Parathyroid adenoma (tissue), 2 donors: ENCODE data around the gene RGS1.
A peak's percentile ranks its signal among the peaks of the same experiment; 100 is the strongest.

Experiments
- H2AFZ ChIP-seq: fragments of 300-600 bp; sonication (generic); one replicate; pipeline ENCODE4 v1.7.0; 2017; ENCODE audit warnings: antibody characterized with exemption, mild to moderate bottlenecking
- H3K27ac ChIP-seq: fragments of 300-600 bp; sonication (generic); one replicate; pipeline ENCODE4 v1.7.0; 2017
- H3K27me3 ChIP-seq: fragments of 300-600 bp; sonication (generic); one replicate; pipeline ENCODE4 v1.7.0; 2017; ENCODE audit warnings: low read length; ENCODE audit not compliant: control insufficient read depth, insufficient read depth
- H3K36me3 ChIP-seq: fragments of 300-600 bp; sonication (generic); one replicate; pipeline ENCODE4 v1.7.0; 2017; ENCODE audit warnings: low read length; ENCODE audit not compliant: control insufficient read depth, insufficient read depth
- H3K4me1 ChIP-seq: fragments of 300-600 bp; sonication (generic); one replicate; pipeline ENCODE4 v1.7.0; 2017; ENCODE audit warnings: control low read depth
- H3K4me2 ChIP-seq: fragments of 300-600 bp; sonication (generic); one replicate; pipeline ENCODE4 v1.7.0; 2017; ENCODE audit warnings: low read length
- H3K4me3 ChIP-seq: fragments of 300-600 bp; sonication (generic); one replicate; pipeline ENCODE4 v1.7.0; 2017; ENCODE audit warnings: low read depth, low read length
- H3K79me2 ChIP-seq: fragments of 300-600 bp; sonication (generic); one replicate; pipeline ENCODE4 v1.7.0; 2017; ENCODE audit warnings: control low read depth
- H3K9ac ChIP-seq: fragments of 300-600 bp; sonication (generic); one replicate; pipeline ENCODE4 v1.7.0; 2017; ENCODE audit warnings: mild to moderate bottlenecking
- H3K9me3 ChIP-seq: fragments of 300-600 bp; sonication (generic); one replicate; pipeline ENCODE4 v1.7.0; 2017; ENCODE audit warnings: low read length; ENCODE audit not compliant: control insufficient read depth
- TF ChIP-seq, protein P1 (sequence below): fragments of 300-600 bp; sonication (generic); IDR thresholded peaks from one replicate; pipeline ENCODE4 v1.7.0; 2017; ENCODE audit warnings: antibody characterized with exemption, mild to moderate bottlenecking
- donor health status: primary hyperparathyroidism.

Gene RGS1

DNA sequence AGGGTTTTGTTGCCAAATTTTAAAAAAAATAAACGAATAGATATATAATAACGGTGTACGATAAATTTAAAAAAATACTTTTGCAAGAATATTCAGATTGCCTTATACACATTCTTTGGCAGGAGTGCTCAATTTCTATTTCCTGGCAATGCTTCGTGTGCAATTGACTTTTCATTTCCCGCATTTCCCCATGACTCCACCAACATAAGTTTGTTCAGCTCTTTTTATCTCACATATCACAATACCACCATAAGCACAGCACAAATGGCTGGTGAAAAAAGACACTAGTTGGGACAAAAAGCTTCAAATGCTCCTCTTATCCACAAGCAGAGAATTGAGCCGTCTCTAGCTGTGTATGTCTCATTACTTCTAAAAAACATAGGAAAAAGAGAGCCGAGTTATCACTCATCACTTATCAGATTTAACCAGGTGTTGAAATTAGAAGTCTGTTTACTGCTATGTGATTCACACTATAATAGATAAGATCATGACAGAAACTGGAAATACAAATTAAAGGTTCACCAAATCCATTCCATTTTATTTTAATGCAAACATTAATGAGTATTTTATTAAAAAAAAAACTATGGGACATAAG lies 28.9 kb upstream of the RGS1 start:
- Histone ChIP-seq H3K27me3 (no peaks in the 10 kb centered on the region), H3K4me3 (no peak overlapping the region), H3K79me2 (no peaks in the 10 kb centered on the region), H3K9ac (no peak overlapping the region), H2AFZ (no peak overlapping the region), H3K4me1 (no peaks in the 10 kb centered on the region), H3K36me3 (no peaks in the 10 kb centered on the region), H3K4me2 (peak overlapping the region; percentile 53), H3K27ac (no peak overlapping the region), H3K9me3 (no peaks in the 10 kb centered on the region)
- TF ChIP-seq, protein P1, sequence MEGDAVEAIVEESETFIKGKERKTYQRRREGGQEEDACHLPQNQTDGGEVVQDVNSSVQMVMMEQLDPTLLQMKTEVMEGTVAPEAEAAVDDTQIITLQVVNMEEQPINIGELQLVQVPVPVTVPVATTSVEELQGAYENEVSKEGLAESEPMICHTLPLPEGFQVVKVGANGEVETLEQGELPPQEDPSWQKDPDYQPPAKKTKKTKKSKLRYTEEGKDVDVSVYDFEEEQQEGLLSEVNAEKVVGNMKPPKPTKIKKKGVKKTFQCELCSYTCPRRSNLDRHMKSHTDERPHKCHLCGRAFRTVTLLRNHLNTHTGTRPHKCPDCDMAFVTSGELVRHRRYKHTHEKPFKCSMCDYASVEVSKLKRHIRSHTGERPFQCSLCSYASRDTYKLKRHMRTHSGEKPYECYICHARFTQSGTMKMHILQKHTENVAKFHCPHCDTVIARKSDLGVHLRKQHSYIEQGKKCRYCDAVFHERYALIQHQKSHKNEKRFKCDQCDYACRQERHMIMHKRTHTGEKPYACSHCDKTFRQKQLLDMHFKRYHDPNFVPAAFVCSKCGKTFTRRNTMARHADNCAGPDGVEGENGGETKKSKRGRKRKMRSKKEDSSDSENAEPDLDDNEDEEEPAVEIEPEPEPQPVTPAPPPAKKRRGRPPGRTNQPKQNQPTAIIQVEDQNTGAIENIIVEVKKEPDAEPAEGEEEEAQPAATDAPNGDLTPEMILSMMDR = no peak

DNA sequence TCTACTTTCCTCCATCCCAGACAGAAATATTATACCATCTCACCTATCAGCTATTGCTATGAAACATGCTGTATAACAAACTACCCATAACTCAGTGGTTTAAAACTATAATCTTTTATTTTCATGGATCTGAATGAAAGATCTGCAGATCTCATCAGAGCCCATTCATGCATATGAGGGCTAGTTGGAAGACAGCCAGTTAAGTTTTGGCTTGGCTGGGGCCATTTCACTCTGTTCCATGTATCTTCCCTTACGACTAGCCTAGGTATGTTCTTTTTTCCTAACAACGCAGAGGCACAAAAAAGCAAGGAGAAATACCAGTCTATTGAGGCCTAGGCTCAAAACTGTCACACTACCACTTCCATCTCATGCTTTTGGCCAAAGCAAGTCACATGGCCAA lies 28.1 kb upstream of the RGS1 start:
- no peaks in the 10 kb centered on the region for H3K4me1 ChIP-seq
- H3K9me3 ChIP-seq = no peaks in the 10 kb centered on the region
- TF ChIP-seq, protein P1 = no peak
- H3K27me3 ChIP-seq = no peaks in the 10 kb centered on the region
- H3K9ac ChIP-seq = no peak overlapping the region
- no peak overlapping the region for H3K4me3 ChIP-seq
- H3K27ac ChIP-seq = no peak overlapping the region
- no peak overlapping the region for H2AFZ ChIP-seq
- H3K79me2 ChIP-seq = no peaks in the 10 kb centered on the region
- H3K36me3 ChIP-seq = no peaks in the 10 kb centered on the region
- no peak overlapping the region for H3K4me2 ChIP-seq

- TF ChIP-seq, protein P1 = no peak
- Histone ChIP-seq H3K9ac (no peak overlapping the region), H3K27me3 (no peaks in the 10 kb centered on the region), H3K79me2 (no peaks in the 10 kb centered on the region), H3K4me1 (no peaks in the 10 kb centered on the region), H3K4me2 (no peak overlapping the region), H3K4me3 (no peak overlapping the region), H2AFZ (no peak overlapping the region), H3K9me3 (no peaks in the 10 kb centered on the region), H3K27ac (no peak overlapping the region), H3K36me3 (no peaks in the 10 kb centered on the region)
Measured at GRCh38 chr1:192549937-192550336, 25.6 kb upstream of the RGS1 start.

- H3K9ac ChIP-seq = no peak overlapping the region
- no peaks in the 10 kb centered on the region for H3K27me3 ChIP-seq
- no peaks in the 10 kb centered on the region for H3K9me3 ChIP-seq
- no peaks in the 10 kb centered on the region for H3K79me2 ChIP-seq
- H2AFZ ChIP-seq = no peak overlapping the region
- H3K4me3 ChIP-seq = no peak overlapping the region
- no peaks in the 10 kb centered on the region for H3K4me1 ChIP-seq
- no peaks in the 10 kb centered on the region for H3K36me3 ChIP-seq
- H3K4me2 ChIP-seq = no peak overlapping the region
- TF ChIP-seq, protein P1 = no peak
- no peak overlapping the region for H3K27ac ChIP-seq
Measured at GRCh38 chr1:192550922-192551534, 24.5 kb upstream of the RGS1 start.

GRCh38 chr1:192552760-192553191 lies 22.8 kb upstream of the RGS1 start:
- Histone ChIP-seq H3K4me1 (no peaks in the 10 kb centered on the region), H2AFZ (no peak overlapping the region), H3K4me2 (no peak overlapping the region)

More at GRCh38 chr1:192552760-192553191, 22.8 kb upstream of the RGS1 start:
- Histone ChIP-seq H3K4me3 (no peak overlapping the region), H3K27ac (no peak overlapping the region), H3K36me3 (no peaks in the 10 kb centered on the region), H3K27me3 (no peaks in the 10 kb centered on the region), H3K9ac (no peak overlapping the region), H3K79me2 (no peaks in the 10 kb centered on the region), H3K9me3 (no peaks in the 10 kb centered on the region)
- TF ChIP-seq, protein P1 = no peak
